BLaER1 treated with 17β-estradiol and CSF1 and Interleukin-3, amounts not matched to agents 10 nM and 100 nM (cell line): ENCODE measurements around the gene TBCEL.
"Not testable (repeated sequence)": the region's sequence is repeated elsewhere in the genome, so short reads cannot be mapped to it uniquely, and the experiment has no call there.

Experiments
- H3K27ac ChIP-seq, 11 experiments: shearing (Covaris generic); formaldehyde crosslinking; 2 replicates each; pipeline ENCODE4 v1.8.1; 2022
- H3K27me3 ChIP-seq, 11 experiments: shearing (Covaris generic); formaldehyde crosslinking; 2 replicates each; pipeline ENCODE4 v1.8.1; 2022
- H3K36me3 ChIP-seq, 11 experiments: shearing (Covaris generic); formaldehyde crosslinking; 2 replicates each; pipeline ENCODE4 v1.8.1; 2022
- H3K4me1 ChIP-seq, 10 experiments: shearing (Covaris generic); formaldehyde crosslinking; 2 replicates each; pipeline ENCODE4 v1.8.1; 2022
- H3K4me2 ChIP-seq, 11 experiments: shearing (Covaris generic); formaldehyde crosslinking; 2 replicates each; pipeline ENCODE4 v1.8.1; 2022
- H3K4me3 ChIP-seq, 10 experiments: shearing (Covaris generic); formaldehyde crosslinking; 2 replicates each; pipeline ENCODE4 v1.8.1; 2022
- H3K9ac ChIP-seq, 11 experiments: shearing (Covaris generic); formaldehyde crosslinking; 2 replicates each; pipeline ENCODE4 v1.8.1; 2022
- H3K9me3 ChIP-seq, 11 experiments: shearing (Covaris generic); formaldehyde crosslinking; replicated peaks in 1 of 11; 2 replicates each; pipeline ENCODE4 v1.8.1; 2022
- H4K20me1 ChIP-seq, 11 experiments: shearing (Covaris generic); formaldehyde crosslinking; 2 replicates each; pipeline ENCODE4 v1.8.1; 2022
- Cebpa-rat ChIP-seq, 11 experiments: shearing (Covaris generic); IDR thresholded peaks; 2 replicates each; pipeline ENCODE4 v1.8.1; 2022

Gene TBCEL

GRCh38 chr11:121018746-121019145 is 5.2 kb upstream of the TBCEL start:
- H3K9me3 ChIP-seq, result no peaks in the 10 kb centered on the region
- H3K4me1 ChIP-seq, result peaks cover 0 to 5% (median 4%) of the 10 kb centered on the region in 10 experiments; a peak in 9 of 20 replicates
- no peak overlapping the region for H3K9ac ChIP-seq
- no peak overlapping the region for H3K4me3 ChIP-seq
- H4K20me1 ChIP-seq, result no peaks in the 10 kb centered on the region
- H3K27me3 ChIP-seq, result no peaks in the 10 kb centered on the region
- H3K4me2 ChIP-seq, result no peak overlapping the region
- H3K36me3 ChIP-seq, result no peaks in the 10 kb centered on the region
- H3K27ac ChIP-seq, result no peak overlapping the region
- no peak for TF ChIP-seq Cebpa-rat (IDR thresholded peaks at IDR 0.05)

- not testable (repeated sequence) for H3K36me3 ChIP-seq, H3K9me3 ChIP-seq, H3K27ac ChIP-seq, H3K4me3 ChIP-seq, H3K4me2 ChIP-seq, H3K9ac ChIP-seq, H3K27me3 ChIP-seq
- Histone ChIP-seq H3K4me1 (peaks cover 13 to 20% (median 18%) of the 10 kb centered on the region in 10 experiments), H4K20me1 (peaks cover 0 to 21% (median 13%) of the 10 kb centered on the region in 11 experiments; a peak in 10 of 22 replicates)
Observed at GRCh38 chr11:121021718-121022117, 2.2 kb upstream of the TBCEL start.

- TF ChIP-seq Cebpa-rat (IDR thresholded peaks at IDR 0.05), result no peak
- Histone ChIP-seq H3K36me3 (peaks cover 0 to 8% (median 0%) of the 10 kb centered on the region in 11 experiments; a peak in 1 of 22 replicates), H3K9ac (peak overlapping the region; percentile 87 to 98 (median 93)), H3K4me3 (peak overlapping the region; percentile 71 to 90 (median 82)), H3K9me3 (no peaks in the 10 kb centered on the region), H3K27ac (peak overlapping the region; percentile 88 to 97 (median 94); a peak in 17 of 22 replicates), H4K20me1 (peaks cover 0 to 54% (median 23%) of the 10 kb centered on the region in 11 experiments; a peak in 12 of 22 replicates), H3K27me3 (no peaks in the 10 kb centered on the region), H3K4me2 (peak overlapping the region; percentile 85 to 100 (median 94)), H3K4me1 (peaks cover 14 to 25% (median 21%) of the 10 kb centered on the region in 10 experiments)
Observed at GRCh38 chr11:121024989-121025388, 1.1 kb downstream of the TBCEL start.

DNA sequence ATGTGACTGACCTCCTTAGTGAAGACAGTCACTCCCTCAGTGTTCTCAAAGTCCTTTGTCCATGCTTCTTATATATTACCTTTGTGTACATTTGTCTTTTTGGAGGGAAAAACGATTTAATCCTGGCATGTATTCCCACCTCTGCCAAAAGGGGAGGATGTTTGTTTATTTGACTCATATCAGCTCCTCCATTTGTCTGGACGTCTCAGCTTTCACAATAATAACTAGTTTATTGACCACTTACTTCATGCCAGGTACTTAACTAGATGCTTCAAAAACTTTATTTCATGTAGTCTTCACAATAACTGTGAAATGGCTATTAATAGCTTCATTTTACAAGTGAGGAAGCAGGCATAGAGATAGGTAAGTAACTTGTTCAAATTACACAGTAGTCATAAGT is 5.3 kb downstream of the TBCEL start:
- H3K9me3 ChIP-seq, result peaks cover 0 to 7% (median 0%) of the 10 kb centered on the region in 11 experiments; a peak in 2 of 22 replicates
- no peak overlapping the region for H3K9ac ChIP-seq
- H3K27ac ChIP-seq, result no peak overlapping the region
- H3K27me3 ChIP-seq, result no peaks in the 10 kb centered on the region
- H3K4me1 ChIP-seq, result peaks cover 14 to 27% (median 21%) of the 10 kb centered on the region in 10 experiments
- no peak overlapping the region for H3K4me2 ChIP-seq
- H3K36me3 ChIP-seq, result peaks cover 0 to 20% (median 0%) of the 10 kb centered on the region in 11 experiments; a peak in 6 of 22 replicates
- no peak overlapping the region for H3K4me3 ChIP-seq
- TF ChIP-seq Cebpa-rat (IDR thresholded peaks at IDR 0.05), result no peak
- H4K20me1 ChIP-seq, result peaks cover 0 to 94% (median 23%) of the 10 kb centered on the region in 11 experiments; a peak in 12 of 22 replicates

DNA sequence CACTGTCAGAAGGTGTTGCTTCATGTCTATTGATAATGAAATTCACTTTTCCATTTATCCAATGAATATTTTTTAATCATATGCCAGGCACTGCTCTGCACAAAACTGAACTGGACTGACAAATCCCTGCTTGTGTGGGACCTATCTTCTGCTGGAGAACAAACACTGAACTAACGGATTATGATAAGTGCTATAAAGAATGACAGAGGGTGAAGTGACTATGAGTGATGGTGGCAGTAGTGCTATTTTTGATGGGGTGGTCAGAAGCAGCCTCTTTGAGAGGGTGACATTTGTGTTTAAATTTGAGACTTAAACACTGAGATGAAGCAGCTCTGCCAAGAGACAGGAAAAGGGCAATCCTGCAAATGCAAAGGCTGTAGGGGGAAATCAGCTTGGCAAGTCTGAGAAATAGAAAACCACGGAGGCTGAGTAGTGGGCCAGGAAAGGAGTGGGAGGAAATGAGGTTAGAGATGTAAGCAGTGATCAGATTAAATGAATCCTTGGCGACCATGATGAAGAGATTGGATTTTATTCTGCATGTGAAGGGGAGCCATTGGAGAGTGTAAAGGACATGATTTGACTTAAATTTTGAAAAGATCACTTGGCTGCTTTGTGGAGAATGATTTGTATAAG is 6.0 kb downstream of the TBCEL start:
- Histone ChIP-seq H3K27me3 (no peaks in the 10 kb centered on the region), H3K9me3 (peaks cover 0 to 7% (median 0%) of the 10 kb centered on the region in 11 experiments; a peak in 2 of 22 replicates), H3K27ac (no peak overlapping the region), H4K20me1 (peaks cover 0 to 98% (median 23%) of the 10 kb centered on the region in 11 experiments; a peak in 12 of 22 replicates), H3K36me3 (peaks cover 0 to 20% (median 0%) of the 10 kb centered on the region in 11 experiments; a peak in 6 of 22 replicates), H3K4me1 (peaks cover 9 to 21% (median 15%) of the 10 kb centered on the region in 10 experiments), H3K4me3 (no peak overlapping the region), H3K4me2 (peak overlapping the region in 6 of 11 experiments; percentile 0 to 18 (median 8); a peak in 2 of 22 replicates), H3K9ac (no peak overlapping the region)
- TF ChIP-seq Cebpa-rat (IDR thresholded peaks at IDR 0.05), result no peak

- Histone ChIP-seq H3K4me2 (no peak overlapping the region), H3K4me1 (peaks cover 0 to 13% (median 9%) of the 10 kb centered on the region in 10 experiments; a peak in 13 of 20 replicates), H3K36me3 (peaks cover 0 to 20% (median 0%) of the 10 kb centered on the region in 11 experiments; a peak in 6 of 22 replicates), H3K9ac (no peak overlapping the region), H3K4me3 (no peak overlapping the region), H4K20me1 (peaks cover 0 to 98% (median 21%) of the 10 kb centered on the region in 11 experiments; a peak in 10 of 22 replicates), H3K27me3 (no peaks in the 10 kb centered on the region), H3K27ac (no peak overlapping the region), H3K9me3 (peaks cover 0 to 7% (median 0%) of the 10 kb centered on the region in 11 experiments; a peak in 2 of 22 replicates)
- no peak for TF ChIP-seq Cebpa-rat (IDR thresholded peaks at IDR 0.05)
Observed at GRCh38 chr11:121031167-121031566, 7.3 kb downstream of the TBCEL start.

- H3K9me3 ChIP-seq, H3K4me3 ChIP-seq, H3K4me2 ChIP-seq, H3K27me3 ChIP-seq, H3K27ac ChIP-seq, H3K9ac ChIP-seq: not testable (repeated sequence)
- Histone ChIP-seq H4K20me1 (peaks cover 0 to 98% (median 21%) of the 10 kb centered on the region in 11 experiments; a peak in 10 of 22 replicates), H3K36me3 (peaks cover 0 to 20% (median 0%) of the 10 kb centered on the region in 11 experiments; a peak in 6 of 22 replicates), H3K4me1 (peaks cover 0 to 13% (median 9%) of the 10 kb centered on the region in 10 experiments; a peak in 12 of 20 replicates)
Observed at GRCh38 chr11:121031648-121032047, 7.7 kb downstream of the TBCEL start.

- H3K27ac ChIP-seq, result no peak overlapping the region
- no peaks in the 10 kb centered on the region for H3K27me3 ChIP-seq
- peaks cover 0 to 13% (median 9%) of the 10 kb centered on the region in 10 experiments; a peak in 12 of 20 replicates for H3K4me1 ChIP-seq
- peaks cover 0 to 7% (median 0%) of the 10 kb centered on the region in 11 experiments; a peak in 2 of 22 replicates for H3K9me3 ChIP-seq
- peaks cover 0 to 98% (median 12%) of the 10 kb centered on the region in 11 experiments; a peak in 11 of 22 replicates for H4K20me1 ChIP-seq
- peaks cover 0 to 20% (median 0%) of the 10 kb centered on the region in 11 experiments; a peak in 6 of 22 replicates for H3K36me3 ChIP-seq
- no peak overlapping the region for H3K4me2 ChIP-seq
- TF ChIP-seq Cebpa-rat (IDR thresholded peaks at IDR 0.05), result no peak
- H3K4me3 ChIP-seq, result no peak overlapping the region
- no peak overlapping the region for H3K9ac ChIP-seq
Observed at GRCh38 chr11:121032546-121032945, 8.6 kb downstream of the TBCEL start.

DNA sequence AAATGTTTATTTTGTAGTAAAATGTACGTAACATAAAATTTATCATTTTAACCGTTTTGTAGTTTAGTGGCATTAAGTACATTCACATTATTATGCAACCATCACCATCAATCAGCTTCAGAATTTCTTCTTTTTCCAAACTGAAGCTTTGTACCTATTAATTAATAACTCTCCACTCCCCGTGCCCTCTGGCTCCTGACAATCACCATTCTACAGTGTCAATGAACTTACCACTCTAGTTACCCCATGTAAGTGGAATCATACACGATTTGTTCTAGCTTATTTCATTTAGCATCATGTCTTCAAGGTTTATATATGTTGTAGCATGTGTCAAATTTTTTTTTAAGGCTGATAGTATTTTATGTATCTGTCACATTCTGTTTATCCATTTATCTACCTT is 9.7 kb downstream of the TBCEL start:
- Histone ChIP-seq H3K36me3 (peaks cover 0 to 20% (median 0%) of the 10 kb centered on the region in 11 experiments; a peak in 6 of 22 replicates), H3K27ac (no peak overlapping the region), H3K27me3 (no peaks in the 10 kb centered on the region), H3K4me2 (no peak overlapping the region), H3K4me1 (peaks cover 0 to 13% (median 9%) of the 10 kb centered on the region in 10 experiments; a peak in 12 of 20 replicates), H3K9ac (no peak overlapping the region), H4K20me1 (peaks cover 0 to 97% (median 9%) of the 10 kb centered on the region in 11 experiments; a peak in 10 of 22 replicates), H3K9me3 (peaks cover 0 to 7% (median 0%) of the 10 kb centered on the region in 11 experiments; a peak in 2 of 22 replicates), H3K4me3 (no peak overlapping the region)
- TF ChIP-seq Cebpa-rat (IDR thresholded peaks at IDR 0.05), result no peak
